H1 (cell line): ENCODE data around the gene TBC1D2B. TPM values are rescaled to one million over a fixed set of nuclear protein-coding genes. Genes with fewer than 3 reads are reported as not detected.

Source experiments
- CTCF ChIA-PET: fragments of 300-600 bp; sonication (Branson Sonifier 250); formaldehyde crosslinking; loops from one replicate; lab custom pipeline; 2021; ENCODE audit not compliant: partially characterized antibody; lab: Charles Lee
- POLR2A ChIA-PET: fragments of 300-600 bp; sonication (Branson Sonifier 250); formaldehyde crosslinking; loops from one replicate; lab custom pipeline; 2021; ENCODE audit warnings: inconsistent platforms; ENCODE audit not compliant: partially characterized antibody; lab: Charles Lee
- DNase-seq, 2 experiments: peaks; one replicate each; pipeline versions ENCODE4 v3.0.0 to v3.0.0-alpha.2; 2010 to 2022; ENCODE audit warnings: low spot score in 2 of 2, low read depth in 1 of 2, mixed read lengths in 1 of 2
- FAIRE-seq: peaks from 2 replicates; lab custom pipeline; 2011; peaks lifted over from hg19 to GRCh38; lab: Jason Lieb, UNC
- H2AFZ ChIP-seq: 2 replicates; pipeline ENCODE4 v1.8.1; 2012; ENCODE audit warnings: low read length, inconsistent platforms
- H2AK5ac ChIP-seq: 2 replicates; pipeline ENCODE4 v1.6.1; 2013; ENCODE audit warnings: low read depth, low read length
- H2BK120ac ChIP-seq: replicated peaks from 2 replicates; pipeline ENCODE3; 2013; ENCODE audit warnings: low read depth, low read length, inconsistent platforms
- H2BK12ac ChIP-seq: 2 replicates; pipeline ENCODE4 v1.6.1; 2013; ENCODE audit warnings: low read depth, low read length
- H2BK15ac ChIP-seq: 2 replicates; pipeline ENCODE4 v1.6.1; 2013; ENCODE audit warnings: low read length
- H2BK20ac ChIP-seq: 2 replicates; pipeline ENCODE4 v1.6.1; 2013; ENCODE audit warnings: low read length
- H2BK5ac ChIP-seq: 2 replicates; pipeline ENCODE4 v1.6.1; 2013; ENCODE audit warnings: low read depth, low read length
- H3K14ac ChIP-seq: 2 replicates; pipeline ENCODE4 v1.6.1; 2013; ENCODE audit warnings: inconsistent platforms; ENCODE audit not compliant: insufficient read length
- H3K18ac ChIP-seq: 2 replicates; pipeline ENCODE4 v1.6.1; 2013; ENCODE audit warnings: low read length; ENCODE audit errors: extremely low read depth
- H3K23ac ChIP-seq: 2 replicates; pipeline ENCODE4 v1.6.1; 2013; ENCODE audit warnings: inconsistent platforms; ENCODE audit not compliant: insufficient read length
- H3K23me2 ChIP-seq: 2 replicates; pipeline ENCODE4 v1.6.1; 2013; ENCODE audit warnings: low read depth, low read length
- H3K27ac ChIP-seq: 2 replicates; pipeline ENCODE4 v1.6.1; 2011; ENCODE audit warnings: low read depth, low read length, inconsistent platforms
- H3K27me3 ChIP-seq, 4 experiments: replicated peaks in 1 of 4; 1 replicate in 1 of 4; 2 replicates in 3 of 4; pipeline versions ENCODE4 v1.6.1 to v1.8.1; 2011 to 2013; ENCODE audit warnings: low read length in 3 of 4, mild to moderate bottlenecking in 3 of 4, inconsistent platforms in 2 of 4, mixed read lengths in 2 of 4, moderate library complexity in 1 of 4; ENCODE audit not compliant: control insufficient read depth in 3 of 4, insufficient read depth in 3 of 4; ENCODE audit errors: extremely low read depth in 1 of 4
- H3K36me3 ChIP-seq, 4 experiments: 2 replicates each; pipeline versions ENCODE4 v1.6.1 to v1.8.1; 2011 to 2013; ENCODE audit warnings: mild to moderate bottlenecking in 4 of 4, low read length in 3 of 4, moderate library complexity in 2 of 4, control low read depth in 1 of 4, inconsistent platforms in 1 of 4; ENCODE audit not compliant: insufficient read depth in 4 of 4, control insufficient read depth in 2 of 4
- H3K4ac ChIP-seq: replicated peaks from 2 replicates; pipeline ENCODE3; 2013; ENCODE audit warnings: low read length, low read depth, mixed read lengths, inconsistent platforms; ENCODE audit not compliant: insufficient read length
- H3K4me1 ChIP-seq, 4 experiments: replicated peaks in 1 of 4; 1 replicate in 1 of 4; 2 replicates in 3 of 4; pipeline versions ENCODE4 v1.6.1 to v1.8.1; 2011 to 2013; ENCODE audit warnings: low read length in 3 of 4, inconsistent platforms in 2 of 4, mixed read lengths in 1 of 4; ENCODE audit not compliant: insufficient read depth in 4 of 4, control insufficient read depth in 3 of 4
- H3K4me2 ChIP-seq, 2 experiments: 2 replicates each; pipeline versions ENCODE4 v1.6.1 to v1.8.1; 2011 to 2013; ENCODE audit warnings: low read depth in 2 of 2, low read length in 2 of 2, control low read depth in 1 of 2, inconsistent platforms in 1 of 2, mild to moderate bottlenecking in 1 of 2; ENCODE audit not compliant: insufficient read depth in 1 of 2
- H3K4me3 ChIP-seq, 4 experiments: fragments of 200-600, 300-600 bp in 1 of 4; sonication (generic), shearing (Covaris generic), sonication (Bioruptor Twin) in 1 of 4; 2 replicates each; pipeline versions ENCODE4 v1.5.1 to v1.8.1; 2011 to 2016; ENCODE audit warnings: low read length in 4 of 4, low read depth in 3 of 4, control low read depth in 2 of 4, inconsistent platforms in 2 of 4, mild to moderate bottlenecking in 2 of 4, mixed read lengths in 1 of 4, moderate library complexity in 1 of 4; ENCODE audit not compliant: insufficient read depth in 2 of 4; ENCODE audit errors: extremely low read depth in 1 of 4
- H3K56ac ChIP-seq: replicated peaks from 2 replicates; pipeline ENCODE3; 2013; ENCODE audit warnings: low read depth, mild to moderate bottlenecking, mixed read lengths, low read length, inconsistent platforms; ENCODE audit not compliant: insufficient read length
- H3K79me1 ChIP-seq: 2 replicates; pipeline ENCODE4 v1.6.1; 2013; ENCODE audit warnings: low read depth, low read length, control low read depth
- H3K79me2 ChIP-seq, 2 experiments: 2 replicates each; pipeline versions ENCODE4 v1.6.1 to v1.8.1; 2012 to 2013; ENCODE audit warnings: low read length in 2 of 2, mild to moderate bottlenecking in 2 of 2, inconsistent platforms in 1 of 2; ENCODE audit not compliant: insufficient read depth in 2 of 2, control insufficient read depth in 1 of 2
- H3K9ac ChIP-seq, 4 experiments: replicated peaks in 1 of 4; 1 replicate in 1 of 4; 2 replicates in 3 of 4; pipeline versions ENCODE4 v1.6.1 to v1.8.1; 2011 to 2013; ENCODE audit warnings: low read depth in 3 of 4, low read length in 3 of 4, control low read depth in 2 of 4, mild to moderate bottlenecking in 2 of 4, moderate library complexity in 2 of 4, inconsistent platforms in 1 of 4; ENCODE audit errors: extremely low read depth in 1 of 4
- H3K9me3 ChIP-seq, 2 experiments: 2 replicates each; pipeline versions ENCODE4 v1.6.1 to v1.8.1; 2012 to 2013; ENCODE audit warnings: mild to moderate bottlenecking in 2 of 2, moderate library complexity in 2 of 2, control low read depth in 1 of 2, inconsistent platforms in 1 of 2, low read depth in 1 of 2, low read length in 1 of 2, mixed read lengths in 1 of 2; ENCODE audit not compliant: insufficient read depth in 2 of 2
- H4K20me1 ChIP-seq, 2 experiments: replicated peaks in 1 of 2; 2 replicates each; pipeline versions ENCODE3 to v1.8.1; 2011 to 2013; ENCODE audit warnings: inconsistent platforms in 2 of 2, low read length in 2 of 2, mild to moderate bottlenecking in 1 of 2; ENCODE audit not compliant: insufficient read depth in 2 of 2, control insufficient read depth in 1 of 2
- H4K5ac ChIP-seq: 2 replicates; pipeline ENCODE4 v1.6.1; 2013; ENCODE audit warnings: low read length, low read depth, mixed read lengths, inconsistent platforms; ENCODE audit not compliant: insufficient read length
- H4K8ac ChIP-seq: 2 replicates; pipeline ENCODE4 v1.8.0; 2013; ENCODE audit warnings: mild to moderate bottlenecking, moderate library complexity, low read length, inconsistent platforms; ENCODE audit not compliant: insufficient read depth; ENCODE audit errors: extremely low read depth
- H4K91ac ChIP-seq: replicated peaks from 2 replicates; pipeline ENCODE3; 2013; ENCODE audit warnings: low read length, mixed read lengths, inconsistent platforms; ENCODE audit not compliant: insufficient read length
- GABPA ChIP-seq: IDR thresholded peaks from 2 replicates; pipeline ENCODE4 v1.6.1; 2011; ENCODE audit warnings: mild to moderate bottlenecking, low read length, moderate library complexity, borderline replicate concordance; ENCODE audit not compliant: insufficient read depth
- SP1 ChIP-seq: IDR thresholded peaks from 2 replicates; pipeline ENCODE4 v1.6.1; 2011; ENCODE audit warnings: low read depth, low read length
- whole genome bisulfite sequencing, 2 experiments: shearing (Covaris generic) in 1 of 2; methylation state at CpG; one replicate each; pipeline versions ENCODE4 v1.1.6 to v1.1.7; 2013 to 2015; ENCODE audit warnings: low lambda C conversion rate in 2 of 2, mixed read lengths in 2 of 2, inconsistent platforms in 1 of 2, low coverage in 1 of 2, missing lambda C conversion rate in 1 of 2; ENCODE audit not compliant: insufficient replicate concordance in 2 of 2, insufficient coverage in 1 of 2, insufficient read length in 1 of 2; ENCODE audit errors: extremely low coverage in 1 of 2, missing lambda C conversion rate in 1 of 2; 5-methylcytosine and 5-hydroxymethylcytosine counted together
- polyA plus RNA-seq, 7 experiments: library from polyadenylated mRNA; depleted of rRNA in 3 of 7; stranded (reverse) in 5 of 7; unstranded in 2 of 7; fragments of >200 nt in 5 of 7; fragments of 200-250 nt in 2 of 7; gene quantifications; 1 replicate in 5 of 7; 2 replicates in 1 of 7; 4 replicates in 1 of 7; pipeline versions ENCODE4 v1.2.1 to v1.2.3, GENCODE V29; 2011 to 2013; ENCODE audit warnings: missing spikeins in 2 of 7, mixed read lengths in 2 of 7
- total RNA-seq: library from RNA; stranded (reverse); fragmentation: NEBNext Ultra II Directional; extraction: Animal tissue kit (Norgen Biotek cat#: 25700); gene quantifications from 2 replicates; pipeline ENCODE4 v1.2.1, GENCODE V29; 2021

Gene TBC1D2B
- total and polyA plus RNA-seq, 2 of the 8 experiments (the other 6 are each of a cell fraction or from before 2014, with no cell fraction given) = 11.9 to 19.5 TPM

- no peaks in the 10 kb centered on the region for H3K9me3 ChIP-seq
- H3K23me2 ChIP-seq = no peaks in the 10 kb centered on the region
- H2BK15ac ChIP-seq = no peak overlapping the region
- CTCF ChIA-PET = interaction anchor here (1.4 to 6.7 kb wide), 4 partner anchors 14 to 122 kb away, joined by 3 to 53 read pairs (median 8); no protein-coding TSS in a partner anchor
- H3K4me1 ChIP-seq = peaks cover 0 to 22% (median 14%) of the 10 kb centered on the region in 4 experiments; a peak in 6 of 7 replicates
- no peak overlapping the region for H3K18ac ChIP-seq
- no peaks in the 10 kb centered on the region for H3K79me1 ChIP-seq
- FAIRE-seq (no peak), DNase-seq (no peak)
- no peak overlapping the region for H3K14ac ChIP-seq
- no peak overlapping the region for H4K91ac ChIP-seq
- H3K36me3 ChIP-seq = no peaks in the 10 kb centered on the region
- no peak overlapping the region for H2BK5ac ChIP-seq
- POLR2A ChIA-PET = no interaction called here
- H2BK120ac ChIP-seq = no peak overlapping the region
- H3K79me2 ChIP-seq = no peaks in the 10 kb centered on the region
- H4K20me1 ChIP-seq = no peaks in the 10 kb centered on the region
- no peaks in the 10 kb centered on the region for H3K27me3 ChIP-seq
- 77% methylated on average over 12 of the region's 18 CpGs; no CpG with 5 or more reads in 1 of the 2 experiments for WGBS, 2 experiments
- H2BK12ac ChIP-seq = no peak overlapping the region
- no peak overlapping the region for H4K5ac ChIP-seq
- H3K4me3 ChIP-seq = no peak overlapping the region
- H3K56ac ChIP-seq = no peak overlapping the region
- H3K23ac ChIP-seq = no peak overlapping the region
- H3K4me2 ChIP-seq = no peak overlapping the region
- no peak overlapping the region for H3K4ac ChIP-seq
- no peak overlapping the region for H2BK20ac ChIP-seq
- no peak overlapping the region for H3K27ac ChIP-seq
- H3K9ac ChIP-seq = no peak overlapping the region
- no peak overlapping the region for H4K8ac ChIP-seq
- H2AK5ac ChIP-seq = no peak overlapping the region
- H2AFZ ChIP-seq = no peak overlapping the region
- TF ChIP-seq SP1 (no peak), GABPA (no peak)
Measured at GRCh38 chr15:77985931-77986480, 91.5 kb downstream of the TBC1D2B start.
